Measurements from ENCODE around the gene MNAT1.

The MNAT1 gene

GRCh38 chr14:60905923-60906322, 171.4 kb downstream of the MNAT1 start:
- H3K4me1 ChIP-seq (ENCODE audit: control insufficient read depth, insufficient read depth, low read length) = no peaks in the 10 kb centered on the region
- H3K36me3 ChIP-seq (ENCODE audit: control insufficient read depth in 2 of 2, insufficient read depth in 1 of 2, low read length in 2 of 2) = no peaks in the 10 kb centered on the region
- TF ChIP-seq REST (tag by site-specific recombination; IDR thresholded peaks at IDR 0.05) = no peak
- TF ChIP-seq ZNF560 (tag by site-specific recombination; IDR thresholded peaks at IDR 0.05; ENCODE audit: borderline replicate concordance) = no peak
- TF ChIP-seq ZNF629 (tag by site-specific recombination; IDR thresholded peaks at IDR 0.05) = no peak
- TF ChIP-seq ZNF19 (tag by site-specific recombination; IDR thresholded peaks at IDR 0.05; ENCODE audit: low read depth) = no peak
- no peak for TF ChIP-seq ZSCAN16 (tag by site-specific recombination; IDR thresholded peaks at IDR 0.05)
- no peak for TF ChIP-seq ZNF416 (tag by site-specific recombination; IDR thresholded peaks at IDR 0.05)
- no peak for TF ChIP-seq SP2 (tag by site-specific recombination; IDR thresholded peaks at IDR 0.05)
- no peak overlapping the region for H3K4me3 ChIP-seq (ENCODE audit: low read depth, low read length)
- no peak overlapping the region for H3K27ac ChIP-seq (ENCODE audit: extremely low read depth, low read depth, low read length)
- POLR2A ChIA-PET = no interaction called here
- CTCF ChIA-PET = no interaction called here
- no peaks in the 10 kb centered on the region for H3K9me3 ChIP-seq (ENCODE audit: control insufficient read depth, insufficient read depth, low read depth, low read length)

- Histone ChIP-seq H3K4me3 (ENCODE audit: low read depth, low read length) (no peak overlapping the region), H3K36me3 (ENCODE audit: control insufficient read depth in 2 of 2, insufficient read depth in 1 of 2, low read length in 2 of 2) (peaks cover 0 to 5% of the 10 kb centered on the region in 2 experiments; a peak in 1 of 3 replicates), H3K27ac (ENCODE audit: extremely low read depth, low read depth, low read length) (no peak overlapping the region), H3K9me3 (ENCODE audit: control insufficient read depth, insufficient read depth, low read depth, low read length) (no peaks in the 10 kb centered on the region), H3K4me1 (ENCODE audit: control insufficient read depth, insufficient read depth, low read length) (no peaks in the 10 kb centered on the region)
- TF ChIP-seq ZNF677 (tag by site-specific recombination; IDR thresholded peaks at IDR 0.05) (no peak), ZNF302 (tag by site-specific recombination; IDR thresholded peaks at IDR 0.05; ENCODE audit: low read depth) (no peak), ZSCAN30 (tag by site-specific recombination; IDR thresholded peaks at IDR 0.05) (no peak), ZNF404 (tag by site-specific recombination; IDR thresholded peaks at IDR 0.05) (no peak), ZNF660 (tag by site-specific recombination; IDR thresholded peaks at IDR 0.05) (no peak), ZBTB21 (tag by site-specific recombination; IDR thresholded peaks at IDR 0.05) (no peak), TSHZ1 (tag by site-specific recombination; IDR thresholded peaks at IDR 0.05; ENCODE audit: borderline replicate concordance) (no peak), ZNF571 (tag by site-specific recombination; IDR thresholded peaks at IDR 0.05) (no peak), KLF1 (tag by site-specific recombination; IDR thresholded peaks at IDR 0.05) (no peak), ZEB2 (tag by site-specific recombination; IDR thresholded peaks at IDR 0.05) (no peak), RBAK (tag by site-specific recombination; IDR thresholded peaks at IDR 0.05) (no peak)
- ChIA-PET CTCF (no interaction called here), POLR2A (interaction anchor here (0.6 kb wide), 1 partner anchor 9 kb away, joined by 6 read pairs; no protein-coding TSS in a partner anchor)
These were observed 181.2 kb downstream of the MNAT1 start for GRCh38 chr14:60915781-60916180.

Measured in HEK293 (cell line).